D721Med (cell line): ENCODE measurements around the gene RPL23.

Source experiments
- DNase-seq: peaks from one replicate; pipeline ENCODE4 v3.0.0; 2011; ENCODE audit warnings: low spot score; ENCODE audit not compliant: insufficient read length
- FAIRE-seq: peaks from 2 replicates; lab custom pipeline; 2011; peaks lifted over from hg19 to GRCh38; lab: Jason Lieb, UNC
- CTCF ChIP-seq: IDR thresholded peaks from 2 replicates; pipeline ENCODE4 v1.5.1; 2012; ENCODE audit warnings: mild to moderate bottlenecking, control low read depth; ENCODE audit not compliant: insufficient read depth; ENCODE audit errors: missing control alignments

The RPL23 gene

GRCh38 chr17:38870259-38871165 lies 17.0 kb upstream of the RPL23 start:
- no peak for TF ChIP-seq CTCF
- no peak for FAIRE-seq
- peak; percentile 49 for DNase-seq

- DNase-seq: peak; percentile 93
- TF ChIP-seq CTCF: no peak
- no peak for FAIRE-seq
Observed at GRCh38 chr17:38869526-38870258, 16.2 kb upstream of the RPL23 start, which contains the start of gene LASP1. TSS of gene LASP1 (plus strand) at chr17:38870058. CDS start at chr17:38870190, 132 bp downstream.

- TF ChIP-seq CTCF: peak; percentile 69
- DNase-seq: peak; percentile 57
- FAIRE-seq: no peak
Observed at GRCh38 chr17:38868817-38869525, 15.4 kb upstream of the RPL23 start.

- TF ChIP-seq CTCF: no peak
- no peak for DNase-seq
- FAIRE-seq: no peak
Observed at GRCh38 chr17:38867968-38868816, 14.7 kb upstream of the RPL23 start.

GRCh38 chr17:38867179-38867967 lies 13.9 kb upstream of the RPL23 start:
- TF ChIP-seq CTCF: peak; percentile 27
- DNase-seq (no peak), FAIRE-seq (no peak)
